Osteocyte (in vitro differentiated cells): ENCODE results near the gene PTPRR. TPM values are rescaled to one million over a fixed set of nuclear protein-coding genes. Genes with fewer than 3 reads are reported as not detected.

ENCODE experiments used
- DNase-seq: peaks from one replicate; pipeline ENCODE4 v3.0.0; 2021; ENCODE audit warnings: mixed read lengths; ENCODE audit not compliant: unreplicated experiment; ENCODE audit errors: extremely low spot score
- H3K27ac Mint-ChIP-seq: one replicate; pipeline ENCODE4 v1.8.0; 2021; ENCODE audit warnings: mild to moderate bottlenecking, mixed read lengths; ENCODE audit not compliant: unreplicated experiment
- H3K27me3 Mint-ChIP-seq: one replicate; pipeline ENCODE4 v1.8.0; 2021; ENCODE audit warnings: mixed read lengths; ENCODE audit not compliant: unreplicated experiment
- H3K36me3 Mint-ChIP-seq: one replicate; pipeline ENCODE4 v1.8.0; 2021; ENCODE audit warnings: mixed read lengths; ENCODE audit not compliant: unreplicated experiment
- H3K4me1 Mint-ChIP-seq: one replicate; pipeline ENCODE4 v1.8.0; 2021; ENCODE audit warnings: mixed read lengths; ENCODE audit not compliant: unreplicated experiment
- H3K4me3 Mint-ChIP-seq: one replicate; pipeline ENCODE4 v1.8.0; 2021; ENCODE audit warnings: mild to moderate bottlenecking, moderate library complexity, mixed read lengths; ENCODE audit not compliant: unreplicated experiment
- H3K9me3 Mint-ChIP-seq: one replicate; pipeline ENCODE4 v1.8.0; 2021; ENCODE audit warnings: mixed read lengths; ENCODE audit not compliant: unreplicated experiment
- CTCF ChIP-seq: fragments of 200-600 bp; sonication (generic); IDR thresholded peaks from 2 replicates; pipeline ENCODE4 v1.5.0; 2021; ENCODE audit warnings: antibody characterized with exemption, mild to moderate bottlenecking, moderate library complexity
- total RNA-seq: library from RNA; stranded (reverse); gene quantifications from 2 replicates; pipeline ENCODE4 v1.2.1, GENCODE V29; 2021

Gene PTPRR
- total RNA-seq, 1 donor from 2014 or later: 0.21 TPM

- Mint-ChIP-seq H3K27ac (peak overlapping the region; percentile 64), H3K4me1 (peaks cover 16% of the 10 kb centered on the region)
- TF ChIP-seq CTCF: no peak
Observed at GRCh38 chr12:70661466-70662161, 258.9 kb downstream of the PTPRR start.

GRCh38 chr12:70660620-70661219 lies 259.8 kb downstream of the PTPRR start:
- no peaks in the 10 kb centered on the region for H3K36me3 Mint-ChIP-seq
- no peaks in the 10 kb centered on the region for H3K27me3 Mint-ChIP-seq
- peaks cover 16% of the 10 kb centered on the region for H3K4me1 Mint-ChIP-seq
- no peak for DNase-seq
- no peaks in the 10 kb centered on the region for H3K9me3 Mint-ChIP-seq
- TF ChIP-seq CTCF: no peak
- H3K27ac Mint-ChIP-seq: no peak overlapping the region
- no peak overlapping the region for H3K4me3 Mint-ChIP-seq

More at GRCh38 chr12:70661466-70662161, 258.9 kb downstream of the PTPRR start:
- H3K9me3 Mint-ChIP-seq: no peaks in the 10 kb centered on the region
- H3K4me3 Mint-ChIP-seq: no peak overlapping the region
- no peak for DNase-seq
- no peaks in the 10 kb centered on the region for H3K27me3 Mint-ChIP-seq
- no peaks in the 10 kb centered on the region for H3K36me3 Mint-ChIP-seq

GRCh38 chr12:70660002-70660604 lies 260.4 kb downstream of the PTPRR start:
- no peak overlapping the region for H3K27ac Mint-ChIP-seq
- peaks cover 16% of the 10 kb centered on the region for H3K4me1 Mint-ChIP-seq
- TF ChIP-seq CTCF: no peak
- no peaks in the 10 kb centered on the region for H3K36me3 Mint-ChIP-seq
- no peaks in the 10 kb centered on the region for H3K9me3 Mint-ChIP-seq
- no peaks in the 10 kb centered on the region for H3K27me3 Mint-ChIP-seq
- DNase-seq: no peak
- no peak overlapping the region for H3K4me3 Mint-ChIP-seq

- Mint-ChIP-seq H3K4me3 (no peak overlapping the region), H3K36me3 (no peaks in the 10 kb centered on the region), H3K9me3 (no peaks in the 10 kb centered on the region), H3K27ac (no peak overlapping the region), H3K4me1 (peaks cover 12% of the 10 kb centered on the region), H3K27me3 (no peaks in the 10 kb centered on the region)
- no peak for TF ChIP-seq CTCF
- no peak for DNase-seq
Observed at GRCh38 chr12:70659077-70659606, 261.4 kb downstream of the PTPRR start.
